ENCODE measurements around the gene LAD1. TPM values are rescaled to one million over a fixed set of nuclear protein-coding genes. Genes with fewer than 3 reads are reported as not detected.

The LAD1 gene
- total RNA-seq, 1 donor from 2014 or later: 38.0 TPM

DNA sequence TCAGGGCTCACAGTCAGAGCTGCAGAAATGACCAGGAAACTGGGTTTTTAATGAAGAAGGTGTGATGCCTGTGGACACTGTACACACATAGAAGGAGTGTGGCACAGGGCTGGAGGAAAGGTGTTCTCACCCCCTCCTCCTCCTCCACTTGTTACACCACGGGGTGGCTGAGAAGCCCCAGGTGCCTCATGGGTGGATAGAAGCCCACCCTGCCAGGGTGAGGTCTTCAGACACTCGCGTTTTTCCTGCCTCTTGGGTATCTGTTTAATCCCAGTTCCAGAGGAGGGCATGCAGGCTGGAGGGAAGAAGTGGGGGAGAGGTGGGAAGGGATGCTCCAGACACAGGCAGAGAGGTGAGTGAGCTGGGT lies 9.7 kb upstream of the LAD1 start:
- Mint-ChIP-seq H3K4me3 (ENCODE audit: low read depth) (no peak overlapping the region), H3K9me3 (ENCODE audit: low read depth) (no peaks in the 10 kb centered on the region), H3K36me3 (ENCODE audit: insufficient read depth) (no peaks in the 10 kb centered on the region), H3K27ac (no peak overlapping the region), H3K27me3 (peaks cover 6% of the 10 kb centered on the region), H3K4me1 (ENCODE audit: low read depth) (peaks cover 17% of the 10 kb centered on the region)
- no peak for DNase-seq (ENCODE audit: low spot score, unreplicated experiment)
- TF ChIP-seq, protein P1, sequence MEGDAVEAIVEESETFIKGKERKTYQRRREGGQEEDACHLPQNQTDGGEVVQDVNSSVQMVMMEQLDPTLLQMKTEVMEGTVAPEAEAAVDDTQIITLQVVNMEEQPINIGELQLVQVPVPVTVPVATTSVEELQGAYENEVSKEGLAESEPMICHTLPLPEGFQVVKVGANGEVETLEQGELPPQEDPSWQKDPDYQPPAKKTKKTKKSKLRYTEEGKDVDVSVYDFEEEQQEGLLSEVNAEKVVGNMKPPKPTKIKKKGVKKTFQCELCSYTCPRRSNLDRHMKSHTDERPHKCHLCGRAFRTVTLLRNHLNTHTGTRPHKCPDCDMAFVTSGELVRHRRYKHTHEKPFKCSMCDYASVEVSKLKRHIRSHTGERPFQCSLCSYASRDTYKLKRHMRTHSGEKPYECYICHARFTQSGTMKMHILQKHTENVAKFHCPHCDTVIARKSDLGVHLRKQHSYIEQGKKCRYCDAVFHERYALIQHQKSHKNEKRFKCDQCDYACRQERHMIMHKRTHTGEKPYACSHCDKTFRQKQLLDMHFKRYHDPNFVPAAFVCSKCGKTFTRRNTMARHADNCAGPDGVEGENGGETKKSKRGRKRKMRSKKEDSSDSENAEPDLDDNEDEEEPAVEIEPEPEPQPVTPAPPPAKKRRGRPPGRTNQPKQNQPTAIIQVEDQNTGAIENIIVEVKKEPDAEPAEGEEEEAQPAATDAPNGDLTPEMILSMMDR (IDR thresholded peaks at IDR 0.05; ENCODE audit: unreplicated experiment): no peak

DNA sequence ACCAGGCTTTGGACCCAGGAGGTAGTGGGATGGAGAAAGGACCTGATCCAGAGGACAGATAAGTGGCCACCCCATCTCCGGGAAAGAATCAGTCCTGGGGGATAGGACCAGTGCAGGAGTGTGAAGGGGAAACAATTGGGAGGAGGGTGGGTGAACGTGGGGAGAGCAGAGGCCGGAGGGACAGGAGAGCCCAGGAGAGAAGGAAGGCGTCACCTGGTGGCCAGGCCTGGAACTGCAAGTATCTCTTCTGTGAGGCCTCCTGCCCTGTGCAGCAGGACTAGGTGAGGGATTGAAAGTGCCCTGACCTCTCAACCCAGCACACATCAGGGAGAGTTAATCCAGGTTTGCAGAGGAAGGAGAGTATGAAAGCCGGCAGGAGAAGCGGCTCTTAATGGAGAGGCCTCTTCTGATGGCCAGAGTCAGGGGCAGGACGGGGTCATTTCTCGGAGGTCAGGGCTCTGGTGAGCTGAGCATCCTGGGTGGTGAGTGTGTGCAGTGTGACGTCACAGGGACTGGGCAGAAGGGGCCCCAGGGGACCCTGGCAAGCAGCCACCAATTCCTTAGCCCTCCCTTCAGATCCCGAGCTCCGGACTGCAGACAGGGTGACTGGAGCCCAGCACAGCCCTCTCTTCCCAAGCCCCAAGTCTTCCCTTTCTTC lies 9.2 kb upstream of the LAD1 start:
- peak; percentile 82 for DNase-seq (ENCODE audit: low spot score, unreplicated experiment)
- Mint-ChIP-seq H3K36me3 (ENCODE audit: insufficient read depth) (no peaks in the 10 kb centered on the region), H3K4me1 (ENCODE audit: low read depth) (peaks cover 17% of the 10 kb centered on the region), H3K9me3 (ENCODE audit: low read depth) (no peaks in the 10 kb centered on the region), H3K27ac (peak overlapping the region; percentile 13), H3K27me3 (peaks cover 6% of the 10 kb centered on the region), H3K4me3 (ENCODE audit: low read depth) (no peak overlapping the region)
- TF ChIP-seq, protein P1 (IDR thresholded peaks at IDR 0.05; ENCODE audit: unreplicated experiment): peak; percentile 93

DNA sequence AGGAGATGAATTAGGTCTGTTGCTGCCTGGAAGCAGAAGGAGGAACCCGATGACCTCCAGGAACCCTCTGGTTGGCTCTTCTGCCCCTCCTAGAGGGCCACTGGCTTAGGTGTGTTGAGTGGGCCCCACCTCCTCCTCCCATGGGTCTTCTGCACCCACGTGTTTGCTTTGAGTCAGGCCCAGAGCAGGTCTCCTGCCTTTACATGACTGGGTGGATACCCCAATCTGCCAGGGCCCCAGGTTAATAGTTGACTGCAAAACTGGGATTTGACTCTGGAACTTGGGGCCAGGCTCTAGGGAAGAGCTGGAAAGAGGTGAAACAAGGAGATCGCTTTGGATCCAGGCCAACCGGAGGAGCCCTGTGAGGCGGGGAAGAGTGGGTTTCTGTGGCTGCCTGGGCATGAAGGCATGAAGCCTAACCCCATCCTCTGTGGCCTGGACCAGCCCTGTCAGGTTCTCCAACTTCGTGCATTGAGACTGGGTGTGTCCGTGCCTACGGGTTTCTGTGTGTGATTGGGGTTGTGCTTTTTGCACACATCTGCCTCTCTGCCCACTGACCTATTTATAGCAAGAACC lies 7.8 kb upstream of the LAD1 start:
- TF ChIP-seq, protein P1 (IDR thresholded peaks at IDR 0.05; ENCODE audit: unreplicated experiment): no peak
- Mint-ChIP-seq H3K4me3 (ENCODE audit: low read depth) (no peak overlapping the region), H3K9me3 (ENCODE audit: low read depth) (no peaks in the 10 kb centered on the region), H3K36me3 (ENCODE audit: insufficient read depth) (no peaks in the 10 kb centered on the region), H3K4me1 (ENCODE audit: low read depth) (peaks cover 17% of the 10 kb centered on the region), H3K27me3 (peaks cover 6% of the 10 kb centered on the region), H3K27ac (no peak overlapping the region)
- DNase-seq (ENCODE audit: low spot score, unreplicated experiment): no peak

DNA sequence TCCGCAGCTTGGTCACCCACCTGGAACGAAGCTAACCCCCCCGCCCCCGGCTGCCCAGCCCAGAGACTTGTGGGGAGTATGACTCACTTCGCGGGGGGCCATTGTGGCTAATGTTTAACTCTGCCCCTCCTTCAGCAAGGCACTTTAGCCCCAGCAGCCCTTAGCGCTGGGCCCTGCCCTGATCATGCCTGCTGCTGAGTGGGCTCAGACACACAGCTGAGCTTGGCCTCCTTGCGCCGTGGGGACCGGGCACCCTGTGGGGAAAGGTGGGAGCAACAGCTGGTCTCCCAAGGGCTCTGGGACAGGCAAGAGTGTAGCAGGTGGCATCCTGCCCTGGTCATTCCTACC lies 6.3 kb upstream of the LAD1 start:
- Mint-ChIP-seq H3K4me1 (ENCODE audit: low read depth) (peaks cover 22% of the 10 kb centered on the region), H3K27ac (no peak overlapping the region)

DNA sequence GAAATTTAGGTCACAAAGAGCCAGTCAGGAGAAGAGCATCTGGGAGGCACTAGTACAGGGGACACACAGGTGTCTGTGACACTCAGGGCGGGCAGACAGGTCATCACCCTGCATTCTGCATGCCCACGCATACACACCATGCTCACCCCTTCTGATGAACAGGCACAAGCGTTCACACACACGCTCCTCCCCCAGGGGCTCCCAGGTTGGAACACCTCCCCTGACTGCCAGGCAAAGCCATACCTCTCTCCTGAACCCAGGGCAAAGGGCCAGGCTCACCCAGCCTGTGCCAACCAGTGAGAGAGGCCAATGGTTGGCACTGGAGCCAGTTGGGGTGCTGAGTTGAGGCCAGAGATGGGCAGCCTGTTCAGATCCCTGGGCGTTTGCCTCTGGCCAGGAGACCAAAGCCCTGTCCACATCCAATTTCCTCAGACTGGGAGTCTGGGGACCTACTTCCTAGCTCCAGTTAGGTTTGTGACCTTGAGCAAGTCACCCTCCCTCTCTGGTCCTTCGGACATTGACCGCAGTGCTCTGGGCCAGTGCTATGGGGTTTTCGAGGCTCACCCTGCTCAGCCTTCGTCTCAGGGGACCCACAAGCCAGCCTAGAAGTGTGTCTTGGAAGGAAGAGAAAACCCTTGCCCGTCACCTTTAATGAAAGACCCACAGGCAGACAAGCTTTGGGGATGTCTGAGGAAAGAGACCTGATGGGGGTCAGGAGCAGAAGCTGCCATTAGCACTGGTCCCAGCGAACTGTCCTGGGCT lies 5.8 kb upstream of the LAD1 start:
- peaks cover 6% of the 10 kb centered on the region for H3K27me3 Mint-ChIP-seq
- H3K4me3 Mint-ChIP-seq (ENCODE audit: low read depth): no peak overlapping the region
- peaks cover 26% of the 10 kb centered on the region for H3K4me1 Mint-ChIP-seq (ENCODE audit: low read depth)
- no peak overlapping the region for H3K27ac Mint-ChIP-seq
- TF ChIP-seq, protein P1 (IDR thresholded peaks at IDR 0.05; ENCODE audit: unreplicated experiment): no peak
- H3K36me3 Mint-ChIP-seq (ENCODE audit: insufficient read depth): peaks cover 2% of the 10 kb centered on the region
- no peaks in the 10 kb centered on the region for H3K9me3 Mint-ChIP-seq (ENCODE audit: low read depth)
- no peak for DNase-seq (ENCODE audit: low spot score, unreplicated experiment)

More for the DNA sequence above, 6.3 kb upstream of the LAD1 start:
- TF ChIP-seq, protein P1 (IDR thresholded peaks at IDR 0.05; ENCODE audit: unreplicated experiment): no peak
- peaks cover 6% of the 10 kb centered on the region for H3K27me3 Mint-ChIP-seq
- H3K9me3 Mint-ChIP-seq (ENCODE audit: low read depth): no peaks in the 10 kb centered on the region
- peaks cover 2% of the 10 kb centered on the region for H3K36me3 Mint-ChIP-seq (ENCODE audit: insufficient read depth)
- H3K4me3 Mint-ChIP-seq (ENCODE audit: low read depth): no peak overlapping the region
- peak; percentile 25 for DNase-seq (ENCODE audit: low spot score, unreplicated experiment)

Measured in progenitor cell of endocrine pancreas (in vitro differentiated cells).